GM18873 (cell line): ENCODE results near the gene UGT1A8.
"Not testable (repeated sequence)": the region's sequence is repeated elsewhere in the genome, so short reads cannot be mapped to it uniquely, and the experiment has no call there.

Experiments
- ATAC-seq: cut with Tn5 transposase; IDR thresholded peaks from one replicate; pipeline ENCODE4 v1.9.1; 2021; ENCODE audit warnings: mild to moderate bottlenecking, moderate library complexity, moderate number of reproducible peaks; ENCODE audit not compliant: unreplicated experiment, low FRiP score

UGT1A8 gene

GRCh38 chr2:233681521-233682099 is 64.2 kb downstream of the UGT1A8 start, which contains the start of gene UGT1A7:
Gene UGT1A7, plus strand, starts transcription at chr2:233681901. Its CDS starts 37 bp downstream, at chr2:233681938.
- no peak for ATAC-seq

GRCh38 chr2:233684640-233685039 is 67.2 kb downstream of the UGT1A8 start:
- ATAC-seq, result no peak

GRCh38 chr2:233686928-233687327 is 69.5 kb downstream of the UGT1A8 start:
- no peak for ATAC-seq

GRCh38 chr2:233688341-233688740 is 70.9 kb downstream of the UGT1A8 start:
- no peak for ATAC-seq

- ATAC-seq, result no peak
Observed at GRCh38 chr2:233689031-233689430, 71.6 kb downstream of the UGT1A8 start.

- no peak for ATAC-seq
Observed at GRCh38 chr2:233689501-233689900, 72.1 kb downstream of the UGT1A8 start.

- no peak for ATAC-seq
Observed at GRCh38 chr2:233690444-233690843, 73.0 kb downstream of the UGT1A8 start.

- ATAC-seq, result no peak
Observed at GRCh38 chr2:233691443-233692433, 74.3 kb downstream of the UGT1A8 start.

GRCh38 chr2:233692648-233693047 is 75.2 kb downstream of the UGT1A8 start, which contains the start of gene UGT1A6:
Gene UGT1A6, plus strand, starts transcription at chr2:233692890. Its CDS starts 115 bp downstream, at chr2:233693005.
- no peak for ATAC-seq

GRCh38 chr2:233693963-233694362 is 76.5 kb downstream of the UGT1A8 start:
- no peak for ATAC-seq

GRCh38 chr2:233698740-233699139 is 81.3 kb downstream of the UGT1A8 start:
- ATAC-seq, result no peak

- no peak for ATAC-seq
Observed at GRCh38 chr2:233699424-233700027, 82.1 kb downstream of the UGT1A8 start.

- ATAC-seq, result no peak
Observed at GRCh38 chr2:233700028-233700635, 82.7 kb downstream of the UGT1A8 start.

GRCh38 chr2:233700842-233701241 is 83.4 kb downstream of the UGT1A8 start:
- ATAC-seq, result not testable (repeated sequence)

- no peak for ATAC-seq
Observed at GRCh38 chr2:233702238-233702637, 84.8 kb downstream of the UGT1A8 start.

- ATAC-seq, result no peak
Observed at GRCh38 chr2:233705911-233706506, 88.6 kb downstream of the UGT1A8 start.

- ATAC-seq, result no peak
Observed at GRCh38 chr2:233706720-233707119, 89.3 kb downstream of the UGT1A8 start.

GRCh38 chr2:233707940-233708644 is 90.7 kb downstream of the UGT1A8 start:
- no peak for ATAC-seq

GRCh38 chr2:233708942-233709341 is 91.5 kb downstream of the UGT1A8 start:
- no peak for ATAC-seq
